Neural progenitor cell (in vitro differentiated cells): Measurements from ENCODE around the gene PGK1.

ENCODE experiments used
- EZH2 ChIP-seq: fragments of 200-600 bp; sonication (generic); IDR thresholded peaks from 2 replicates; pipeline ENCODE4 v1.6.1; 2017; ENCODE audit warnings: antibody characterized with exemption, mild to moderate bottlenecking, moderate library complexity
- EZH2phosphoT487 ChIP-seq: fragments of 200-600 bp; sonication (generic); IDR thresholded peaks from 2 replicates; pipeline ENCODE4 v1.6.1; 2017; ENCODE audit warnings: antibody characterized with exemption
- TF ChIP-seq, protein P1 (sequence below): fragments of 200-600 bp; sonication (generic); IDR thresholded peaks from 2 replicates; pipeline ENCODE4 v1.5.1; 2017; ENCODE audit warnings: antibody characterized with exemption, mild to moderate bottlenecking

DNA sequence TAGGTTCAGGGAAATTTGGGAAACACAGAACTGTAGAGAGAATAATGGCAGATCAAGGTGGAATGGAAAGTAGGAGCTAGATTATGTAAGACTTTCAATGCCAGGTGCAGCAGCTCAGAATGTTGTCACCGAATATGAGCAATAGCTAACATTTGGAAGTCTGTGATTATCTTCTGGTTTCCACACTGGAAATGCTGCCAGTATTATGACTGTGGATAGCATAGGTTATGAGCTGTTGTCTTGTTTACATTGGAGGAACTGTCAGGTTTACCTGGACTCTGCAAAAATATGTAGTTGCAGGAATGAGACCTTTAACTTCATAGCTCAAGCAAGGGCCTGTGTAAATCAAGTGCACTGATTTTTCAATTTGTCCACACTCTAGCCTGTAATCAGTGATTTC lies 61.4 kb downstream of the PGK1 start:
- TF ChIP-seq, protein P1, sequence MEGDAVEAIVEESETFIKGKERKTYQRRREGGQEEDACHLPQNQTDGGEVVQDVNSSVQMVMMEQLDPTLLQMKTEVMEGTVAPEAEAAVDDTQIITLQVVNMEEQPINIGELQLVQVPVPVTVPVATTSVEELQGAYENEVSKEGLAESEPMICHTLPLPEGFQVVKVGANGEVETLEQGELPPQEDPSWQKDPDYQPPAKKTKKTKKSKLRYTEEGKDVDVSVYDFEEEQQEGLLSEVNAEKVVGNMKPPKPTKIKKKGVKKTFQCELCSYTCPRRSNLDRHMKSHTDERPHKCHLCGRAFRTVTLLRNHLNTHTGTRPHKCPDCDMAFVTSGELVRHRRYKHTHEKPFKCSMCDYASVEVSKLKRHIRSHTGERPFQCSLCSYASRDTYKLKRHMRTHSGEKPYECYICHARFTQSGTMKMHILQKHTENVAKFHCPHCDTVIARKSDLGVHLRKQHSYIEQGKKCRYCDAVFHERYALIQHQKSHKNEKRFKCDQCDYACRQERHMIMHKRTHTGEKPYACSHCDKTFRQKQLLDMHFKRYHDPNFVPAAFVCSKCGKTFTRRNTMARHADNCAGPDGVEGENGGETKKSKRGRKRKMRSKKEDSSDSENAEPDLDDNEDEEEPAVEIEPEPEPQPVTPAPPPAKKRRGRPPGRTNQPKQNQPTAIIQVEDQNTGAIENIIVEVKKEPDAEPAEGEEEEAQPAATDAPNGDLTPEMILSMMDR: no peak
- TF ChIP-seq EZH2 (no peak), EZH2phosphoT487 (no peak)
